Chondrocyte (in vitro differentiated cells): Measurements from ENCODE around the gene DPYD. TPM values are rescaled to one million over a fixed set of nuclear protein-coding genes. Genes with fewer than 3 reads are reported as not detected.

ENCODE experiments used
- DNase-seq: peaks from one replicate; pipeline ENCODE4 v3.0.0; 2021; ENCODE audit warnings: mixed read lengths, low spot score
- H3K27ac Mint-ChIP-seq: one replicate; pipeline ENCODE4 v1.8.0; 2021; ENCODE audit warnings: mild to moderate bottlenecking, moderate library complexity, mixed read lengths; ENCODE audit not compliant: unreplicated experiment
- H3K27me3 Mint-ChIP-seq: 2 replicates; pipeline ENCODE4 v1.8.0; 2021; ENCODE audit warnings: low read depth, mixed read lengths
- H3K36me3 Mint-ChIP-seq: 2 replicates; pipeline ENCODE4 v1.8.0; 2021; ENCODE audit warnings: low read depth, mixed read lengths
- H3K4me1 Mint-ChIP-seq: 2 replicates; pipeline ENCODE4 v1.8.0; 2021; ENCODE audit warnings: low read depth, mild to moderate bottlenecking, mixed read lengths
- H3K4me3 Mint-ChIP-seq: one replicate; pipeline ENCODE4 v1.8.0; 2021; ENCODE audit warnings: mild to moderate bottlenecking, moderate library complexity, mixed read lengths; ENCODE audit not compliant: unreplicated experiment
- H3K9me3 Mint-ChIP-seq: 2 replicates; pipeline ENCODE4 v1.8.0; 2021; ENCODE audit warnings: low read depth, mixed read lengths
- CTCF ChIP-seq: fragments of 200-600 bp; sonication (generic); IDR thresholded peaks from 2 replicates; pipeline ENCODE4 v1.5.0; 2021; ENCODE audit warnings: antibody characterized with exemption, mild to moderate bottlenecking, moderate library complexity
- total RNA-seq: library from RNA; stranded (reverse); gene quantifications from 3 replicates; pipeline ENCODE4 v1.2.1, GENCODE V29; 2021

DPYD gene
- total RNA-seq, 1 donor from 2014 or later, result 5.3 TPM

GRCh38 chr1:97051823-97052222 lies 869.0 kb downstream of the DPYD start:
- Mint-ChIP-seq H3K27me3 (no peaks in the 10 kb centered on the region), H3K4me3 (no peak overlapping the region), H3K9me3 (peaks cover 15% of the 10 kb centered on the region), H3K27ac (no peak overlapping the region), H3K36me3 (no peaks in the 10 kb centered on the region), H3K4me1 (peaks cover 9% of the 10 kb centered on the region)
- TF ChIP-seq CTCF, result no peak
- no peak for DNase-seq

- Mint-ChIP-seq H3K9me3 (peaks cover 7% of the 10 kb centered on the region), H3K36me3 (no peaks in the 10 kb centered on the region), H3K27me3 (no peaks in the 10 kb centered on the region), H3K4me3 (no peak overlapping the region), H3K27ac (no peak overlapping the region), H3K4me1 (peaks cover 9% of the 10 kb centered on the region)
- peak; percentile 84 for TF ChIP-seq CTCF
- DNase-seq, result no peak
These were observed 870.3 kb downstream of the DPYD start for GRCh38 chr1:97050506-97050905.

GRCh38 chr1:97047421-97047793 lies 873.4 kb downstream of the DPYD start:
- Mint-ChIP-seq H3K36me3 (peaks cover 5% of the 10 kb centered on the region), H3K4me3 (no peak overlapping the region), H3K4me1 (peaks cover 13% of the 10 kb centered on the region), H3K27ac (no peak overlapping the region), H3K9me3 (peaks cover 9% of the 10 kb centered on the region), H3K27me3 (no peaks in the 10 kb centered on the region)
- no peak for TF ChIP-seq CTCF
- no peak for DNase-seq

- H3K36me3 Mint-ChIP-seq, result peaks cover 9% of the 10 kb centered on the region
- H3K9me3 Mint-ChIP-seq, result peaks cover 14% of the 10 kb centered on the region
- peaks cover 19% of the 10 kb centered on the region for H3K4me1 Mint-ChIP-seq
- no peak overlapping the region for H3K27ac Mint-ChIP-seq
- no peak overlapping the region for H3K4me3 Mint-ChIP-seq
- H3K27me3 Mint-ChIP-seq, result no peaks in the 10 kb centered on the region
- DNase-seq, result no peak
- TF ChIP-seq CTCF, result no peak
These were observed 873.9 kb downstream of the DPYD start for GRCh38 chr1:97046765-97047420.

GRCh38 chr1:97044159-97044760 lies 876.6 kb downstream of the DPYD start:
- TF ChIP-seq CTCF, result no peak
- Mint-ChIP-seq H3K27ac (no peak overlapping the region), H3K36me3 (peaks cover 21% of the 10 kb centered on the region), H3K4me3 (no peak overlapping the region), H3K27me3 (no peaks in the 10 kb centered on the region), H3K4me1 (peaks cover 25% of the 10 kb centered on the region), H3K9me3 (peaks cover 40% of the 10 kb centered on the region)
- peak; percentile 41 for DNase-seq
